ENCODE data around the gene RNF141.

Gene RNF141

DNA sequence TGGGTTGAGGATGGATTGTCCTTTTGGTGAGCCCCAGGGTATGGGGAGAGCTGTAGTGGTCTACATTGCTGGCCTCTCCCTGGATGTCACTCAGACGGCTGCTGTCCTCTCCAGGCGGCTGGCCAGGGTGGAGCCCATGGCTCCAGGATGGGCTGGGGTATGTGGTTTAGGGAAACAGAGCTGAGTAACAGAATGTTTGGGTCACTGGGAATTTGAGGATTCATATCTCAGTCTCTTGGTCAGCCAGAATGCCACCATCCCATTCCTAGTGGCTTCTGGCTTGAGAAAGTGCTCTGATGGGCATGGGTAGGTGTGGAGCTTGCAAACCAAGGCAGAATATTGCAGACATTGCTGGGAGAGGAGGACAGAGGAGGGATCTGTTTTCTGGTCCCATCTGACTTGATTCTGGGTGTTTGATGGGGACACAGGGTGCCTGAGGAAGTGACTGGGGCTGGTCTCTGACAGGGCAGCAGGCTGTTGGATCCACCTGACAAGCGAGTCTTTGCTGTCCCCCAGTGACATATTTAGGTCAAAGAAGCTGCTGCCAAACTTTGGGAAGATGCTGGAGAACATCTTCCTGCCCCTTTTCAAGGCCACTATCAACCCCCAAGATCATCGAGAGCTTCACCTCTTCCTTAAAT lies 44.6 kb downstream of the RNF141 start:
- no peak for FAIRE-seq

DNA sequence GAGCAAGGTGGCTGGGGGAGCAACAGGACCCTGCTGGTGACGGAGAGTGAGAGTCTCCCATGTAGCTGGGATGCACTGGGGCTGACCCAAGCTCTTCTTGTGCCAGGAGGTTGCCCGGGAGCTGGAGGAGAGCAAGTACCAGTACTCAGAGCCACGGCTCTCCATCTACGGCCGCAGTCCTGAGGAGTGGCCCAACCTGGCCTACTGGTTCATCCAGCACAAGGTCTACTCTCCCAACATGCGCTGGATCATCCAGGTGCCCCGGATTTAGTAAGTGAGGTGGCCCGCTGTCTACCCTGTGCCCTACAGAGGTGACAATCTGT lies 45.6 kb downstream of the RNF141 start:
- no peak for FAIRE-seq

DNA sequence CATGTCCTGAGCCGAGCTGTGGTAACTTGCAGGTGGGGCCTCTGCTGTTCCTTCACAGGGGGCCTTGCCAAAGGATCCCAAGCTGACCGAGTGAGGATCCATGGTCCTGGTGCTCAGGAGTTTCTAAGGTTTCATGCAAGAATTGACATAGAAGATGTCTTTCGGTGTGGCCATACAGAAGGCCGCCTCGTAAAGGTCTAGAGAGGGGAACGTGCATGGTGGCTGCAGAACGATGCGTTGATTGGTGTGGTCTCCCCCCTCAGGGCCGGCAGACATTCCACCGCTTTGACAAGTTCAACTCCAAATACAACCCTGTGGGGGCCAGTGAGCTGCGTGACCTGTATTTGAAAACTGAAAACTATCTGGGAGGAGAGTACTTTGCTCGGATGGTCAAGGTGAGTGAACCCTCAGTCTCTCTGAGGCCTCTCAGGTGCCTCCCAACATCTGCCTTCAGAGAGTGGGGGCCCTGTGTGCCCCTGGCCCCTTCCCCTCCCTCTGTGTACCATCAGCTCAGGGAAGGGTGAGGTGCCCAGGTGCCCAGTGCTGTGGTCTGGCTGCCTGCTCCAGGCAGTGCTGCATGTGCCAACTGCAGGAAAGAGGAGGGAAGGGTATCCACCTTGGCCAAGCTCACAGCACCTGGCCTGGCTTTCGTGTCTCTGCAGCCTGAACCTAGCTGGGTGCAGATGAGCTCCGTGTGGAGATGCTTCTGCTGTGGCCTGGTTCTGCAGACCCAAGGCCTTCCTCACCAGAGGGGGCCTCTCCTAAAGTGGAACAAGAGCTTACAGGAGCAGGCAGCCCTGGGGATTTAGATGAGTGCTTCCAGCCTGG lies 46.1 kb downstream of the RNF141 start:
- no peak for FAIRE-seq

DNA sequence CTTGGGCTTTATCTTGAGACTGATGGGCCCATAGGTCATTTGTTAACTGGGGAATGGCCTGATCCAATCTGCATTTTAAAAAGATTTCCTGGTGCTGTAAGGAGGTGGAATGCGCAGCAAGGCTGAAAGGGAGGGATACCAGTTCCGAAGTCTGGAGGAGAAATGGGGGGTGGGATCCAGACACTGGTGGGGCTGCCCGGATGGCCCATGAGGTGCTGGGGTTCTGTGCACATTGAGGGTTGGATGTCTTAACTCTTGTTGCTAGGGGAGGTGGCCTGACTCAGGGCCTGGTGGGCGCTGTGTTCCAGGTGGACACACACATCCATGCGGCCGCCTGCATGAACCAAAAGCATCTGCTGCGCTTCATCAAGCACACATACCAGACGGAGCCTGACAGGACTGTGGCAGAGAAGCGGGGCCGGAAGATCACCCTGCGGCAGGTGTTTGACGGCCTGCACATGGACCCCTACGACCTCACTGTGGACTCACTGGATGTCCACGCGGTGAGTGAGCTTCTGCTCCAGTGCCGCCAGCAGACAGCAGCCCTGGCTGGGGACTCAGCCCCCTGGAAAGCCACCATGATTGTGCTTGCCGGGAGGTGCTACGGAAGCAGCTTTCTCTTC lies 47.8 kb downstream of the RNF141 start:
- FAIRE-seq = no peak

DNA sequence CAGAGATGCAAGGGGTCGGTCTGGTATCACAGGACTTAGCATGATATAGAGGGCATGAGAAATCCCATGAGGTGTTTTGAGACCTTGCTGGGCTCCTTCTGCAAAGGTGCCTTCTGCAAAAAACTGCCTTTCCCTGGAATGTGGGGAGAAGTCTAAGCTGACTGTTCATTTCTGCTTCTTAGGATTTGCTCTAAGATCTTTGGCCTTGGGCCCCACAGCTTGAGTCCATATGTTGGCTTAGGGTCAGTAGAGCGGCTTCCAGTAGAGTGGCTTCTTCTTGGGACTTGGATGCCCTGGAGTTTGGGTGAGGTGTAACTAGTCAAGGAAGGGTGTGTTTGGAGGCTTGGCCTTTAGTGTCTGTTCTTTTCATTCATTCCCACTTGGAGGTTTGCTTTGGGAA lies 48.9 kb downstream of the RNF141 start:
- no peak for FAIRE-seq

DNA sequence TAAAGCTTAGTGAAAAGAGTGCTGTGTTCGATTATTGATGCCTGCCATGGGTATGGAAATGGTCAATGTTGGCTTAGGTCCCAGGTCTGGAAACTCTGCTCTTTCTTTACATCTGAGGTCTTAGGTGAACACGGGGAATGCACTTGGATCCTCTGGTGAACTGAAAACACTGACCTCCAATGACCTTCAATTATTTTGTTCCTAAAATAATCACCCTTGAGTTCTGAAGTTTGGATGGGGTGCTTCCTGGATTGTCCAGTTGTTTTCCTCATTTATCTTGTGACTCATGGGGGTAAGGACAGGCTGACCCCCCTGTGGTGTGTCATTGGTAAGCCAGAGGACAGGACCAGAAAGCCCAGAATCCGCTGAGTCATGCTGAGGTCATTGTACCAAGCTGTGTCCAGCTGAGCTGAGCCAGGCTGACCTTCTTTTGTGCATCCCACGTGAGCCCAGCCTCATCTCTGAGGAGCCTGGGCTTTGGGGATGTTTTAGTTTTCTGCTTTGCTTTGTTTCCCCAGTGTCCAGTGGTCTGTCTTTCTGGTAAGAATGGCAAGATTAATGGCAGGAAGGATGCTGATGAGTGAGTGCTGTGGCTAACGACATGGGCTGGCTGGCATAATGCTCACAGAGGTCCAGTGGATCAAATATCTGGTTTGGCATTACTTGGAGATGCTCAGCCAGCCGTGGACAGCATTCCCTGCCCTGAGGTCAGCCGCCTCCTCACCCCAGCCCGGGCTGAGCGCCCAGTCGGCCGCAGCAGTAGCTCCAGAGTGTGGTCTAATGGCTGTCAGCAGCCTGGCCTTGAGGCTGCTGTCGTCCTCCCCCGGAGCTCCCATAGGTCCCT lies 50.4 kb downstream of the RNF141 start:
- FAIRE-seq = no peak

DNA sequence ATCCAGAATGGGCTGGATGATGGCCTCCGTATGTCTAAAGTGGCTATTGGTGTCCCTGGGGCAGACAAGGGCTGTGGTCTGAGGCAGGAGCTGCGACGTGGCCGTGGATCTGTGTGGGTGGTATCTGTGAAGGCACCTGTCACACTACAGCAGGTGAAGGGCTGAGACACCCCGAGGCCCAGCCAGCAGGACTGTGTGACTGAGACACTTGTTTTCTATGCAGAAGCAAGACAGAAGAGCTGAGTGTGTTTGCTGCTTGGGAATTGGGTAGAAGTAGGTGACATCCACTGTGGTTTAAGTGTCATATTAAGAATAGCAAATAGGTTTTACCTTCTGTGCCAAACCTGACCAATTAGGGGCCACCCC lies 51.0 kb downstream of the RNF141 start:
- FAIRE-seq = no peak

DNA sequence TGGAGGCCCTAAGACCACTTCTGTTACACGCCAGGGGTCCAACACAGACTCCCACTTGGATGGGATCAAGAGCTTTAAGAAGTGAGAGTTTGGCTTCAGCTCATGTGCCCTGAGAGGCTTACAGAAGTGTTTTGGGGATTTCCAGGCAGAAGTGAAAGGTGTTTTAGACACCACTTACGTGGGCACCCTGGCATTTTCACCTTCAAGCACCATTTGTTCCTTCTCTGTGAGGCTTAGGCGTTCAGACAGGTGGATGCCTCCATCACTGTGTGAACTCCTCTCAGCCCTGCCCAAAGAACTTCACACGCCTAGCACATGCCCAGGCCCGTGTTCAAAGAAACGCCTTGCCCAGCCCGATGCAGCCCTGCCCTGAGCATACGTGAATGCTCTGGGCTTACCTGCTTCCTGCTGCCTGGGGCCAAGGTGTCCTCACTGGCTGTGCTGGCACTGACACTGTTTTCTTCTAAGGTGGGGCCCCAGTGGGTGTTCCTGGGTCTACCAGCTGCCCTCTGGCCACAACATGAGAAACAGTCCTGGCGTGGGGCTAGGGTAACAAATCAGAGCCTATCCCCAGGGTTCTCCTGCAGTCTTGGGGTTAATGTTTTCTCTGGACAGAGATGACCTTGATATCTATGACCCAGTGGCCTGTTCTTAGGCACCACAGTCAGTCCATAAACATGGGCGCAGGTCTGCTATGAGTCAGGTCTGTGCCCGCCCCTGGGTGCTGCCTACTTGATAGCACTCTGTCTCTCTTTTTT lies 51.9 kb downstream of the RNF141 start:
- FAIRE-seq = no peak

DNA sequence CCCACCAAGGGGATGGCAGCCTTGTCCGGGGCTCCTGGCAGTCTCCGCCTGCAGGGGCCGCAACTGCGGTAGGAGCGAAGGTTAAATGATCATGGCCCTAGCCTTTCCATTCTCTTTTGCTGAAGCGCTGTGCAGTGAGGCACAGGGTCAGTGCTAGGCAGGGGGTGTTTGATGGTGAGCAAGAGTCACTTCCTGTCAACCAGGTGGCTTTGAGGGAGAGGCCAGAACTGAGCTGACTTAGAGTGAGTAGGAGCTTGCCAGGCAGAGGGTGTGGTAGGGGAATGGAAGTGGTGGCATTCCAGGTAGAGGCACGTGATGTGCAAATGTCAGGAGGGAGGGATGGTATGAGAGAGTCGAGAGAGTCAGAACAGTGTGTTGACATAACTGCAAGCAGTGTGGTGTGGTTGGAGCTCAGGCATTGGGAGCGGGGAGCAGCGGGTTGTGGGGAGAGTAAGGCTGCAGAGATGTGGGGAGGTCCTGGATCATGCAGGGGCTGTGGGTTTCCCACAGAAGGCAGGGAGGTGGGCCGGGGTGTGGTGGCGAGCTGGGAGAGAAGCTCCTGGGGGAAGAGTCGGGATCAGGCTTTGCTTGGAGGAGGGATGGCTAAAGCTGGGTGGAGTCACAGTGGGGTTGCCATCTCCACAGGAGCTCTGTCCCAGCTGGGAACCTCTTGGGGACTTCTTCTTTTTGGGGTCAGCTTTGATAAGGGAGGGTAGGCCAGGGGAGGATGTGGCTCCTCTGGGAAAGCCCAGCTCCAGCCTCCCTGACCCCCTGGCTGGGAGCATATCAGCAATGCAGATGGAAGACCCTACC lies 52.7 kb downstream of the RNF141 start:
- FAIRE-seq = no peak

DNA sequence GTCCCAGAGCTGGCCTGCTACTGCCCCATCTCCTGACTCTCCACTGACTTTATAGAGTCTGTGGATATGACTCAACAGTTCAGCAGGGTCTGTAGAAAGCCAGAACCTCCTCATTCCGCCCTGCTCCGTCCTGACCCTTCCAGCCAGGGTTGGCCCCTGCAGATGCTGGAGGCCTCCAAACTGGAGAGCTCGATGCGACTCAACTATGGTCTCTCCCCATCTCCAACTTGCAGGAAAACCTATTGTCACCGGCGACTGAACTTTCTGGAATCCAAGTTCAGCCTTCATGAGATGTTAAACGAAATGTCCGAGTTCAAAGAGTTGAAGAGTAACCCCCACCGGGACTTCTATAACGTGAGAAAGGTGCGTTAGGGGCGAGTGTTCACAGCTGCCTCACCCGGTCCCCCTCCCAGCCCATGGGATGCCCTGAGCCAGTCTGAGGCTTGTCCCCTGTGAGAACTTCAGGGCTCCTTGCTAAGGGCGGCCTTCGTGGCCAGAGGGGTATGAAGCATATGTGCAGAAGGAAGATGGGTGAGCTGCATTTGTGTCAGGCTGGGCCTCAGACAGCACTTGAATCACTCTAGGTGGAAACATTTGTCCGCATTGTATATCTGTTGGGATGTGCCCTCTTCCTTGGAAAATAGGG lies 53.9 kb downstream of the RNF141 start:
- FAIRE-seq = no peak

DNA sequence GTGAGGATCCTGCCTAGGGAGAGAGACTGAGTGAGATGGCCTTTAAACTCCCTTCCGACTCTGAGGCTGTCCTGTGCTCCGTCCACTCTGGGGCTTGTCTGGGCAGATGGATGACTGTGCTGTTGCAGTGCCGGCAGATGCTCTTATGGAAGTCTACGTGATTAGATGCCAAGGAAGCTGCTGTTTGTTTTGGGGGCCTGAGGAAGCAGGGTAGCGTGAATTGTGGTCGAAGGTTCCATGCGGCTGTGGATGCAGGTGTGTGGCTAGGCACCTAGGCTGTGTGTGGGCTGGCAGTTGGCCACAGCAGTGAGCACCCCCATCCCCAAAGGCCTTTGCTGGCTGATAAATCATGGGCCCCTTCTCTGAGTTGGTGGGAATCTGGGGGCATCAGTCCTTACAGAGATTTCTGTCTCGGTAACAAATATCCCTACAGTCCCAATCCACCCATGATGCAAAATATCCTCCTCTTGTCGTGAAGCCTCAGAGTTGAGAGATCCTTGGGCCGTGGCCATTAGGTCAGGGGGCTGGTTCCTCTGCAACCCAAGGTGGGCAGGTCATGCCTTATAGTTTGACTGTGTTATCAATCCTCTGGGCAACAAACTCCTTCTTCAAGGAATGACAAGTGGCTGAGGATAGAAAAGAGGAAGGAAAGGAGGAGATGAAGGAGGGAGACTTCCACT lies 54.7 kb downstream of the RNF141 start:
- no peak for FAIRE-seq

DNA sequence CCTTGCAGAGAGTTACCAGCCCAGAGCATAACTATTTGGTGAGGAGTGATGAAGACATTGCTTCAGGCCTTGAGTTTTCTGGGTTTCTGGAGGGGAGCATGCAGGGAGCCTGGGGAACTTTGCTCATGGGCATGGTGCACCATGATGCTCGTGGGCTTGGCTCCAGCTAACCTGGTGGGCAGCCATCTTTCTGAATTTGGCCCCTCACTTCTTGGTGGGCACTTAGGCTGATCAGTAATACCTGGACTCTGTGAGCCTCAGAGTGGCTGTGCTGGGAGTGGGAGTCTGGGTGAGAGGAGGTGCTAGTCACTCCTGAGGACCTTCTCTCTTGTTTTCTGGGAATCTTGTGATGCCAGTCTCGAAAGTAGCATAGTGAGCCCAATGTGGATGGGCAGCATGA lies 55.3 kb downstream of the RNF141 start:
- no peak for FAIRE-seq

DNA sequence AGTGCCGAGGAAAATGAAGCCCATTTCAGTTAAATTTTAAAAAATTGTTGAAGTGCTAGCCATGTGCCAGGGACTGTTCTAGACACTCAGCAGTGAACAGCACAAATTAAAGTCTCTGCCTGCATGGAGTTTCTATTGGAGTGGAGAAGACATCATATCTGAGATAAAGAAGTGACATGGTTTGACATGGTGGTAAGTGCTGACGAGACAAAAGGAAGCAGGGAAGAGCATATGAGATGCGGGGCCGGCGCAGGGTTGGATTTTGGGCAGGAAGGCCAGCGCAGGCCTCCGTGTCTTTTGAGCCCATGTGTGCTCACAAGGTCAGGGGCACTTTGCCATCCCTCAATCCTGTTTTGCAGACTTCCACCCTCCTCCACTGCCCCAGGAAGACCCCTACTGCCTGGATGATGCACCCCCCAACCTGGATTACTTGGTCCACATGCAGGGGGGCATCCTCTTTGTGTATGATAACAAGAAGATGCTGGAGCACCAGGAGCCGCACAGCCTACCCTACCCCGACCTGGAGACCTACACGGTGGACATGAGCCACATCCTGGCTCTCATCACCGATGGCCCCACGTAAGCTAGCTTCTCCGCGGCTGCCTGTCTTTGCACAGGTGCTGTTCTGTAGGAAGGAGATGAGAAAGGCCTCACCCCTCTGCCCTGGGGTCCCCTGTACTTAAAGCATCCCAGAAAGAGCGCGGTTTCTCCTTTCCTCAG lies 56.4 kb downstream of the RNF141 start:
- no peak for FAIRE-seq

DNA sequence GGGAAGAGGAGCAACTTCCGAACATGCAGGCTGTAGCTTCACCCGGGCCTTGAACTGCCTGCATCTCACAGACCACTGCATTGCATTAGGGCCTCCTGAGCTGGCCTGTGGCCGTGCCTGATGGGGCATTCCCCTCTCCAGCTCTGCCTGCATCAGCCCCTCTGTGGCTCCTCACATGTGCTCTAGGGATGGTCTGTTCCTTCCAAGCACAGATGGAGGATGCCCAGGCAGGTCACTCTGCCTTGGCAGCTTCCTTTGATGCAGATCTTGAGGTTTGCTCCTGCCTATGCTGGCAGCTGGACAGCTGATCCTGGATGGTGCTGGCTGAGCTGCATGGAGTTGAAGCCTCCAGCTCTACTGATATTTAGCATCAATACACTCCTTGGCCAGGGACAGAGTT lies 57.4 kb downstream of the RNF141 start:
- no peak for FAIRE-seq

DNA sequence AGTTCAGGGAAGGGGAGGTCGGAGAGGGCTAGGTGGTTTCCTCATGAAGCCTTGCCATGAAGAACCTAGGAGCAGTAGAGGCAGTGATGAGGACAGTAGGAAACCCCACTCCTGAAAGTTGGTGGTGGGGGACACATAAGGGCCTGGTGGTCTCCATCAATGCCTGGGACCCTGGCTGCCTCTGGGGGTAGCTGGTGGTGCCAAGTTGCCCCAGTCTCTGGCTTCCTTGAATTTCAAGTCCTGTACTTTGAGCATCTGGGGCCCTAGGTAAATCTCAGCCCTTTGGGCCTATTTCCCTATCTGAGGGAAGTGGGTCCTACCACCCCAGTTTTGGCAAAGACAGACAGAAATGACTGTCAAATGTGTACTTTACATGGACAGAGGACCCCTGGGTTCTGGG lies 57.8 kb downstream of the RNF141 start:
- FAIRE-seq = no peak

DNA sequence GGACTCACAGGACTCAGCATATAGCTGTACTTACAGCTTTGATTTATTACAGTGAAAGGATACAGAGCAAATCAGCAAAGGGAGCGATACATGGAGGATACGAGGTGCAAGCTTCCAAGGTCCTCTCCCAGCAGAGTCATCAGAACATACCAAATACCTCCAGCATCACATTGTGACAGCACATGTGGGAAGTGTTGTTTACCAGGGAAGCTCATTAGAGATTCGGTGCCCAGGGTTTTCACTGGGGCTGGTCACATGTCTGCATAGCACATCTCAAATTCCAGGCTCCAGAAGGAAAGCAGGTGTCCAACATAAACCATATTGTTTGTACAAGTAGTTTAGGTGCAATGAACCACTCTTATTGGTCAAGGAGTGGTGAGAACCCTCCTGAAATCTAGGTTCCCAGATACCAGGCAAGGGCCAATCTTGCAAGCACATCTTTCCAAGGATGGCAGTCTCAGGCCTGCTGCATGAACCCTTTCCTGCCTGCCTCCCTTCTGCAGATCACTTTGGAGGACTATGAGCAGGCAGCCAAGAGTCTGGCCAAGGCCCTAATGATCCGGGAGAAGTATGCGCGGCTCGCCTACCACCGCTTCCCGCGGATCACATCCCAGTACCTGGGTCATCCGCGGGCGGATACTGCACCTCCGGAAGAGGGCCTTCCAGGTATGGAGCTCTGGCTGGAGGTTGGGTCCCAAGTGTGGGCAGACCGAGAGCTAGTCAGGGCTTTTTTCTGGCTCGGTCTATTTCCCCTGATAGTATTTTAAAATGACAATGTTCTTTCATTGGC lies 59.2 kb downstream of the RNF141 start:
- no peak for FAIRE-seq

DNA sequence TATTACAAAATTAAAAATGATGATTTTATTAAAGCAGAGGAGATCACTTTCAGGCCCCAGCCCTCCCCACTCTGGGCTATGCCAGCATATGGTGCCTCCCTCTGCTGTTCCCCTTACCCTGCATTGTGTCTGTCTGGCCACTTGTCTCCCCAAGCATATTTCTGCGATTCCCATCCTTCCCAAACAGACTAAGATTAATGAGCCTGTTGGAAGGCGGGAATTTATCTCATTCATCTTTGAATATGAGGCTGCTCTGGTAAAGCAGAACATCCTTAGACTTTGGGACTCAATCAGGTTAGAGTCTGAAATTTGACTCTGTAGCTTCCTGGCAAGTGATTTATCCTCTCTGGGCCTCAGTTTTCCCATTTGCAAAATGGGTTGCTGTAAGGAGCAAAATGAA lies 60.2 kb downstream of the RNF141 start:
- no peak for FAIRE-seq

DNA sequence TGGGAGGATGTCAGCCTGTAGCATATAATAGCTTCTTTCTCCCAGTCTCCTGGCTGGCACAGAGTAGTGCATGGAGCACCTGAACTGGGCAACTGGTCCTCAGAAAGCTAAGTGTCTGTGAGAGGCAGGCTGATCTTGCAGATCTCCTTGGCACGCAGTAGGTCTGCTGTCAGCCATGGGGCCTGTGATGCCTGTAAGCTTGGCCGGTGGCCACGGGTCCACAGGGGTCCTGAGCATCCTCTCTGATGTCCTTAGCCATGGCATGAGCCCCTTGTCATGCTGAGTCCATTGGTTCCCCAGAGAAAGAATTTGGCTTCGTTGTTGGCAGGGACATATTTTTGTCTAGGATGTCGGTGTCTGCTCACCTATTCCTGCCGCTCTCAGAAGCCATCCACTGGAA lies 61.0 kb downstream of the RNF141 start:
- no peak for FAIRE-seq

Measured in G401.6 (cell line).